GM18526 (cell line): ENCODE measurements around the gene ZSCAN22.

ENCODE experiments used
- POLR2A ChIP-seq: IDR thresholded peaks from 3 replicates; pipeline ENCODE4 v1.6.1; 2011; ENCODE audit not compliant: insufficient read length; ENCODE audit errors: extremely low read depth

Gene ZSCAN22

DNA sequence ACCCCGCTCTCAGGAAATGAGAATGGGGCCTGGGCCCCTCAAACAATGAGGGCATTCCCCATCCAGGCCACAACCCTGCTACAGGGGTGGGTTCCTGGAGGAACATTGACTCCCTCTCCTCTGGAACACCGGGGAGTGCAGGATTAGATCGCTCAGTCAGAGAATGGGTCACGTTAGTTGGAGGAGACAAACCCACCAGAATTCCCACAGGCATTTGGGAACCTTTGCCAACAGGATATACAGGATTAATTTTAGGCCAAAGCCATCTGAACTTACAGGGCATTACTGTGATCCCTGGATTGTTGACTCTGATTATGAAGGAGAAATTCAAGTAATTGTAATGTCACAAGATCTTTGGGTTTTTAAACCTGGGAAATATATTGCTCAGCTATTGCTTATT lies 19.1 kb upstream of the ZSCAN22 start:
- TF ChIP-seq POLR2A, result no peak

GRCh38 chr19:58311345-58311865 lies 15.4 kb upstream of the ZSCAN22 start:
- TF ChIP-seq POLR2A, result no peak

DNA sequence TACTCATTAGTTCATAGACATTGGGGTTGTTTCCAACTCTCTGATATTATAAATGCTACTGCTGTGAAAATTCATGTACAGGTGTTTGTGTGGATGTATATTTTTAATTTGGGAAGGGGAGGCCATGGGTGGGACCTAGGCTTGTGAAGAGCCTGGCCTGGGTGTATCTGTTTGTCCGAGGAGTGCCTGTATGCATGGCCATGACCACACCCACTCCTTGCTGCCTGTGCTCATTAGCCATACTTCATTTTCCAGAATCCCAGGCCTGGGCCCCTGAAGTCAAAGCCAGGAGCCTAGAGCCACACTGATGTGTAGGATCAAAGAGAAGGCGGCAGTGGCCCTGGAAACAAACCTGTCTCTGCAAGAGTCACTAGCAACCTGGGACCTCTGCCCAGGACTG lies 11.2 kb upstream of the ZSCAN22 start:
- no peak for TF ChIP-seq POLR2A

- TF ChIP-seq POLR2A, result no peak
Measured at GRCh38 chr19:58317476-58318072, 9.2 kb upstream of the ZSCAN22 start.

DNA sequence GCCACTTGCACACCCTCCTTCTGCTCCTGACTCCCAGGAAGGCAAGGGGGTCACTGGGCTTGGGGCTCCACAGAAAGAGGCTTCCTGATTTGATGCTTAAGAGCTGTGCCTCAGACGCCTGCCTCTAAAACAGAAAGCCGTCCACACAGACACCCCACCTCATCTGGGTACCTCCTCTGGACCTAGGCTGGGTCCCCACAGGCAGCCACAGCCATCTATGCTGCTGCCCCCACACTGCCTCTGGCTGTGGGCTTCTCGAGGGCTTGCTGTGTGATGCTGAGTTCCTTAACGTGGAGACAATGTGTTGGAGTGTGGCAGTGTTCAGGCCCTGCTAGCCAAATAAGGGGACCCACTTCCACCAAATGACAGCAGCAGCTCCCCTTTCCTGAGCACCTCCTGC lies 8.5 kb upstream of the ZSCAN22 start:
- no peak for TF ChIP-seq POLR2A

DNA sequence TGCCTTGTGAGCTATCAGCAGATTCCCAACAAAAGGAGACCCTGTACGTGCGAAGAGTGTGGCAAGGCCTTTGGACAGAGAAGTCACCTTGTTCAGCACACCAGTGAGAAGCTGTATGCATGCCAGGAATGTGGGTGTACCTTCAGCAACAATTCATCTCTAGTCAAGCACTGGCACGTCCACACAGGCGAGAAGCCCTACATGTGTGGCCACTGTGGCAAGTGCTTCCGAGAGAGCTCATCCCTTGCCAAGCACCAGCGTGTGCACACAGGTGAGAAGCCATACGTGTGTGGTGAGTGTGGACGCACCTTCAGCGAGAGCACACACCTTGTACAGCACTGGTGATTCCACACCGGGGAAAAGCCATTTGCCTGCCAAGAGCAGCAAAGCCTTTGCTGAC lies 7.6 kb upstream of the ZSCAN22 start:
- TF ChIP-seq POLR2A, result no peak

DNA sequence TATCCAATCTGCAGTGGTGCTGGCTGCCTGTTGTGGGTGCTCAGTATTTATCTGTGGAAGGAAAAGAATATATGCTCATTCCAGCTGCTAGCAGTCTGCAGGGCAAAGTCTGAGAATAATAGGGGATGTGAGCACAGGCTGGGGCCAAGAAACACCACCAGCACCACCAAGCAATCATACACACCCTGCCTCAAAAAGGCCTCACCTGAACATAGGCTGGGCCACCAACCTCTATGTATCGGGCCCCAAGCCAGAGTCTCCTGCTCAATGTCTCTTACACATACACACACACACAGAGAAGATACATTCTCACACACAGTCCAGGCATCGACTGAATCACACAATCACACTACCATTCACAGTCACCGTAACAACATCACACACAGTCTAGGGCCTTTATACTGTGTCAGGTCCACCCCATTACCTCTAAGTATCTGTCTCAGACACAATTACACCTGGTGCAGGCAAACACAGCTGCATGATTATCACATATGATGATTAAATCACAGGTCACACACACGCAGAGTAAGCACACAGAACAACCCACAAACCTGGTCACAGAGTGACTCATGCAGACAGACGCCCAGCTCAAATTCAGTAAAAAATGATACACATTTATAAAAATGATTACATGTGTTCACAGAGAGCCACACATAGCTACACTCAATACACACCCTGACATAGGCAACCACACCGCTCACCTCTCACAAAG lies 1.3 kb upstream of the ZSCAN22 start:
- no peak for TF ChIP-seq POLR2A

GRCh38 chr19:58326501-58326913 lies 287 bp upstream of the ZSCAN22 start:
- no peak for TF ChIP-seq POLR2A

- no peak for TF ChIP-seq POLR2A
Measured at GRCh38 chr19:58328999-58329398, 2.2 kb downstream of the ZSCAN22 start.

DNA sequence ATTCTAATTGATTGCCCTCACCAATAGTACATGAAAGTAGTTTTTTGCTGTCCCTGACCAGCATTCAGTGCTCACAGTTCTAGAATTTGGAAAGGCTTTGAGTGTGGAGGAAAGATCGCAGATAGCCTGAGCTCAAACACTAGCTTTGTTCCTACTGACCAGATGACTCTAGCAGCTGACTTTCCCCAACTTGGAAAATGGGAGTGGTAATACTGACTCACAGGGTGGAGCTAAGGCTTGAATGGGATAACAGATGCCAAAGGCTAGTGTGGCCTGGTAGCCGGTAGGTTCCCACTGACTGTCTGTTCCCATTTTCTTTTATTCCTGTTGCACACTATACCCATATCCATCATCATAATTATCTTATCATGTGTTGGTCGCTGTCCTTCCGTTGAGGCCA lies 3.7 kb downstream of the ZSCAN22 start:
- no peak for TF ChIP-seq POLR2A

GRCh38 chr19:58332697-58333096 lies 5.9 kb downstream of the ZSCAN22 start:
- TF ChIP-seq POLR2A, result no peak

DNA sequence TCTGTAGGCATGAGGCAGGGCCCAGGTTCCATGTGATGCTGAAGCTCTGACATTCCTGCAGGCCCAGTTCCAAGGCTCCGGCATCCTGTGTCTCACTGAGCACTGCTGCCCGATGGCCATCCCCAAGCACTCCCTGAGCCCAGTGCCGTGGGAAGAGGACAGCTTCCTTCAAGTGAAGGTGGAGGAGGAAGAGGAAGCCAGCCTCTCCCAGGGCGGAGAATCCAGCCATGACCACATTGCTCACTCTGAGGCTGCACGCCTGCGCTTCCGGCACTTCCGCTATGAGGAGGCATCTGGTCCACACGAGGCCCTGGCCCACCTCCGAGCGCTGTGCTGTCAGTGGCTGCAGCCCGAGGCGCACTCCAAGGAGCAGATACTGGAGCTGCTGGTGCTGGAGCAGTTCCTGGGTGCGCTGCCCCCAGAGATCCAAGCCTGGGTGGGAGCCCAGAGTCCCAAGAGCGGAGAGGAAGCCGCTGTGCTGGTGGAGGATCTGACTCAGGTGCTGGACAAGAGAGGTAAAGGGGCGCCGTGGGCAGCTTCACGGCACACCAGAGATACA lies 8.0 kb downstream of the ZSCAN22 start:
- no peak for TF ChIP-seq POLR2A

GRCh38 chr19:58335630-58336029 lies 8.8 kb downstream of the ZSCAN22 start:
- TF ChIP-seq POLR2A, result no peak

DNA sequence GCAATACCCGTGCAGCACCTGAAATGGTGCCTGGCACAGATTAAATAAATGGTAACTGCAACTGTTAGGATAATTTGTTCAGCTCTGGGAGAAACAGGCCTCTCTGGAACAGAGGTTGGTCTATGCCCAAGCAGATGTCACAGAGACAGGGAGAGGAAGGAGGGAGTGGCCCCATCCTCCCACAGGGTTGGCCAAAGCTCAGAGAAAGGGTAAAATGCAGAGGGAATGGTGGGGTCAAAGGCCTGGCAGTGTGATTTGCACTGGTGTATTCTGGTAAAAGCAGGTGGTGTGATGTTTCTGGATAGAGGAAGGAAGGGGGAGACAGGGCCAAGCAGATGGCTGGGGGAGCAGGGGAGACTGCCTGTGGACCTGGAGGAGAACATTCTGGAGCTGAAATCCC lies 9.4 kb downstream of the ZSCAN22 start:
- no peak for TF ChIP-seq POLR2A

DNA sequence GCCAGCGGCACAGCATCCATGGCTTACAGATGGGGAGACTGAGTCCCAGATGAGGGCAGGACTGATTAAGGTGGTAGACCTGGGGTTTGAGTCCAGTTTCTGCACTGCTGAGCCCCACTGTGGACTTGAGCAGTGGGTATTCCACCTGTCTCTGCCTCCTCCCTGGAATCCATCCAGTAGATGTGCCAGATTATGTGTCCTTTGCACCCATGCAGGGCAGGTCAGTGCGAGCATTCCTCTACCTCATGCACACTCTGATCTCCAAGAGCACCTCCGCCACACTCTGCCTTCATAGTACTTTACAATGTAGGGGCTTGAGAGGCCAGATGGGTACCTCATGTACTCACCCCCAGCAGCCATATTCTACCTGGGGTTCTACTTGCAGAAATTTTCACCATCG lies 10.0 kb downstream of the ZSCAN22 start:
- TF ChIP-seq POLR2A, result no peak

- TF ChIP-seq POLR2A, result no peak
Measured at GRCh38 chr19:58338336-58338735, 11.5 kb downstream of the ZSCAN22 start.
